Fibroblast of skin of left biceps (primary cell): ENCODE results near the gene SDE2.
"Not testable (repeated sequence)": the region's sequence is repeated elsewhere in the genome, so short reads cannot be mapped to it uniquely, and the experiment has no call there.

Experiments used
- DNase-seq, 2 experiments: peaks; one replicate each; pipeline ENCODE4 v3.0.0-alpha.2; 2013; ENCODE audit warnings: low read depth in 2 of 2

SDE2 gene

GRCh38 chr1:225999227-225999911, at the start of gene SDE2:
Gene SDE2, minus strand, starts transcription at chr1:225999343. Its CDS starts 31 bp downstream, at chr1:225999312.
- peak; percentile 96 to 97 for DNase-seq

DNA sequence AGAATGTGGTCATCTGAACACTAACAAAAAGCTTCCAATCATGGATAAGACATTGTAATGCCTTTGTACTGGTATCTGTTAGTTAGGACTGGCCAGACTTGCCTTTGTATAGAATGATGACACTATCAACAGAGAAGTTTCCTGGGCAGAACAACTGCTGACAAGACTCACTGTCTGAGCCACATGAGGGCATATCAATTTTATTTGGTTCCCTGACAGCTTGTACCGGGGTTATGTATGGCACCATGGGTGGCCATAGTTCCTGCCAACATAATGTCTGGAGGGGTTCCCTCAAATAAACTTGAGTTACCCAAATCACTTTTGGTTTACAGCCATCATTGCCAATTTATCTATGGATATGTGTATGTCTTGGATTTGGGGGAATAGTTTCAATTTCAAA, 49.7 kb upstream of the SDE2 start:
- DNase-seq, result no peak

- DNase-seq, result no peak
Observed at GRCh38 chr1:226047495-226047894, 48.4 kb upstream of the SDE2 start.

DNA sequence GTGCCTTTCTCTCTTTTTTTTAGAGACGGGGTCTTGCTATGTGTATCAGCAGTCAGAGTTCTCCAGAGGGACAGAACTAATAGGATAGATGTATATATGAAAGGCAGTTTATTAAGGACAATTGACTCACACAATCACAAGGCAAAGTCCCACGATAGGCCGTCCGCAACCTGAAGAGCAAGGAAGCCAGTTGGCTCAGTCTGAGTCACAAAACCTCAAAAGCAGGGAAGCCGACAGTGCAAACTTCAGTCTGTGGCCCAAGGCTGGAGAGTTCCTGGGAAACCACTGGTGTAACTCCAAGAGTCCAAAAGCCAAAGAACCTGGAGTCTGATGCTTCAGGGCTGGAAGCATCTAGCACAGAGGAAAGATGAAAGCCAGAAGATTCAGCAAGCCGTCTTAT, 47.1 kb upstream of the SDE2 start:
- DNase-seq, result no peak

DNA sequence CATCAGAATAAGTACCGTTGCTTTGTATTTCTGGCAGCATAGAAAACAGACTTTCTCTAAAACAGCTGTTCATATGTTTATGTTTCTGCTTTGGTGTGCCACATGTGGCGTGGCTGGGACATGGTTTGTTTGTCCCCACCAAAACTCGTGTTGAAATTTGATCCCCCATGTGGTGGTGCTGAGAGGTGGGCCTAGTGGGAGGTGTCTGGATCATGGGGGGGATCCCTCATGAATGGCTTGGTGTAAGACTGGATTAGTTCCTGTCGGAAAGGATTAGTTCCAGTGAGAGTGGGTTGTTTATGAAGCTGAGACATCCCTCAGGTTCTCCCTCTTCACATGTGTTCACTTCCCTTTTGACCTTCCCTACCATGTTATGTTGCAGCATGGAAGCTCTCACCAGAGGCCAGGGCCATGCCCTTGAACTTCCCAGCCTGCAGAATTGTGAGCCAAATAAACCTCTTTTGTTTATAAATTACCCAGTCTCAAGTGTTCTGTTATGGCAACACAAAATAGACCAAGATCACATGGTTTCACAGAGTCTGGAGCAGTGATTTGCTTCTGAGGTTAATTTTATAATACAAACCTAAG, 45.5 kb upstream of the SDE2 start:
- no peak for DNase-seq

DNA sequence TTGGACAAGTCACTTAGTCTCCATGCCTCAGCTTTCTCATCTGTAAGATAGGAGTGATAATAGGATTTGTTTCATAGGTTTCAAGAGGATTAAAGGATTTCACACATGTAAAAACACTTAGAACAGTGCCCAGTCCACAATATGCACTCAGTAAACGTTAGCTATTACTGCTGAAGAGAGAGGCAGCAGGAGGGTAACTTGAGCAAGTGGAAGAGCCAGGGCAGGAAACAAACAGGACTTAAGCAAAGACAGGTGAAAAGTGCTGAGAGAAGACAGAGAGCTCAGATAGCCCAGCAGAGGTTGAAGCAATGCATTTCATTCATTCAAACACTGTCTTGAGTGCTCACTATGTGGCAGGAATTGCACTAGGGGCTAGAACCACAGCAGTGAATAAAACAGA, 42.3 kb upstream of the SDE2 start:
- DNase-seq, result no peak

GRCh38 chr1:226038661-226039060, 39.5 kb upstream of the SDE2 start:
- no peak for DNase-seq

DNA sequence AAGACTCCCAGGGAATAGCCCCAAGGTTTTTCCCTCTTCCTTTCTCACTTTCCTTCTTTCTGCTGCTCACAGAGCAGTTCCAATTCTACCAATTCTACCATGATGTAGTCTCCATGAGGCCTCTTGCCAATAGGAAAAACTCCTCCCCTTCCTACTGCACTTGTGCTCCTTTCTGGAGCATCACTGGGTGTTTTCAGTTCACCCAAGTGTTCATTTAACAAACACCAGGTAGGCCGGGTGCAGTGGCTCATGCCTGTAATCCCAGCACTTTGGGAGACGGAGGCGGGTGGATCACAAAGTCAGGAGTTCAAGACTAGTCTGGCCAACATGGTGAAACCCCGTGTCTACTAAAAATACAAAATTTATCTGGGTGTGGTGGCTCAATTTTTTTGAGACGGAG, 36.8 kb upstream of the SDE2 start:
- DNase-seq, result no peak

- DNase-seq, result peak; percentile 74 to 77
Observed at GRCh38 chr1:226034482-226034881, 35.3 kb upstream of the SDE2 start.

DNA sequence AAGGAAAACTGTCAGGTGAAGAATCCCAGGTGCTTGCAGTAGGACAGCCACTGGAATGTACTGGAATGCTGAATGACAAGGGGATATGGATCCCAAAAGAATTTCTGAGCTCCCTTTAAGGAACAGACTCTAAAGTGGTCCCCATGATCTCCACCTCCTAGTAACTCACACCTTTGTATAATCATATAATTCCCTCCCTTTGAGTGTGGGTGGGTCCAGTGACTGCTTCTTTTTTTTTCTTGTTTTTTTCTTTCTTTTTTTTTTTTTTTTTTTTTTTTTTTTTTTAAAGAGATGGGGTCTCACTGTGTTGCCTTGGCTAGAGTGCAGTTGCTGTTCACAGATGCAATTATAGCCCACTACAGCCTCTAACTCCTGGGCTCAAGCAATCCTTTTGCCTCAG, 34.8 kb upstream of the SDE2 start:
- no peak for DNase-seq

DNA sequence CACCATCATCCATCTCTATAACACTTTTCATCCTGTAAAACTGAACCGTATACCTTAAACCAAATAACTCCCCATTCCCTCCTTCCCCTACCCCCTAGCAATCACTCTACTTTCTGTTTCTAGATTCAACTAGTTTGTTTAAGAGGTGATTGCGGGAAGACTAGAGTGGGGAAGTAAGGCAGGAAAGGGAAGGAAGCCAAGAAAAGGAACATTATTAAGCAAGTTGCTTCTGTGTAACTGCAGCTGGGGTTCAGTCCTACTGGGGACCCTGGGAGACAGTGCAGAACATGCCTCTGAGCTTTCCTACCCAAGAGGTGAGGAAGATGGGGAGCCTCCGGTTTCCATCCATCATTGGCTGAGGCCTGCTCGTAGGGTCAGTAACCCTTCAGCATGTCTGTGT, 34.4 kb upstream of the SDE2 start:
- no peak for DNase-seq

DNA sequence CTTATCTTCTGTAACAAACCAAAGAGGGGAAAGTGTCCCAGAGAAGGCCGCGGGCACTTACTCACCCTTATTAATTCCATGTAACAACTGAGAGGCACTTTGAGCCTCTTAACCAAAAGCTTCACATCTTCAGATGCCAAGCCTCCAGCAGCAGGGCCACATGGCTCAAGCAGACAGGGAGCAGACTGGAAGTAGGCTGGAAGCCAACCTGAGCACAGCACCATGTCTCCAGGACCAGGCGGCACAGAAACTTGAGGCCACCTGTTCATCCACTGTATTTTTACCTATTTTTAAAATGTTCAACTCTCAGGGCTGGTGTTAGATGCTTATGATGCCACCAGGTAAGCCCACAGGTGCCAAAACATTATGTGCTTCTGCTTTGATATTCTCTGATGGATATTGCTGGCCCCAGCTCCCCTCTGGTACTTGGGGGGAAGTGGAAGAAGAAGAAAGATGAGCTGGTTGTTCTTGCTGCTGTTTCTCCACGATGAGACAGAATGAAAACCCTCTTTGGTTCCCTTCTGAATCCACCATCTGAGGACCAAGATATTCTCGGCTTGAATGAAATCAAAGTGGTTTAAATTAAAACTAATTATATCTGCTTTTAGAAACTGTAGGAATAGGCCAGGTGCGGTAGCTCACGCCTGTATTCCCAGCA, 30.6 kb upstream of the SDE2 start:
- DNase-seq, result no peak

- no peak for DNase-seq
Observed at GRCh38 chr1:226029093-226029496, 30.0 kb upstream of the SDE2 start.

DNA sequence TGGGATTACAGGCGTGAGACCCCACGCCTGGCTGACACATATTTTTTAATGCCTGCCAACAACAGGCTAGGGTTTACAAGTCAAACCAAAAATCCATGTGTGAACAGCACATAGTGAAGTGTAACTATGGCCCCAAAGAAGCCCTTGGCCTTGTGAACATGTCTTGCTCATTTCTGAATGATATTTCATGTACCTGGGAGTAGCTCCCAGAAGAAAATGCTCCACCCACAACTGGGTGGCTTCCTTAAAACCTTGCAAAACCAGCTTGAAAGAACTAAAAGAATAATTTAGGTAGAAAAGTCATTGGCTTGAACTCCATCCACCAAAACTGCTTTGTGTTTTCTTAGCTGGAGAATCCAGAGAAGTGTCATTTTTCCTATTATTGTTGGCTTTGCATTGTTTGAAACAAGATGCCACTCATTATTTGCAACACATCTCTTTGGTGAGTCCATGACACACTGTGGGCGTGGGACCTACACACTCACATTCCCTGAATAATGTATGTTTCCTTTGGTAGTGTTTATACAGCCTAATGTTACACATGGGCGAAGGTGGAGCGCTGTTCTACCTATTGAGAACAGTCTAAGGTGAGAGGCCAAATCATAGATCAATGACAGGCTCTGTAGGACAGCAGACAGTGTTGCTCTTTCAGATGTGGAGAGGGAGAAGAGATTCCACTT, 28.5 kb upstream of the SDE2 start:
- no peak for DNase-seq

DNA sequence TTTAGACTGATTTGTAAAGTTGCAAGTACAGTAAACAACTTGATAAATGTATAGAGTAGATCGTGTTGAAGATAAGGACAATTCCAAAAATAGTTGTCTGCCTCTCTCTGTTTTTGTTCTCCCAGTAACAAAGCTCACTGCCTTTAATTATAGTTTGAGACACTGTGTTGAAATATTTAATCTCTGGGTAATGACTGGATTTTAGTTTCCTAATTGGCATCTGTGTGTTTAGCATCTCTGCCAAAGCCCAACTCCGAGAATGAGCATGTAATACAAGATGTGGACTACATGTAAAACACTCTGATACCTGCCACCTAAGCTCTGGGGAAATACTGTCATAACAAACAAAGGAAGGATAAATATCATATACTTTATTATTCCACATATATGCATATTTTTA, 27.7 kb upstream of the SDE2 start:
- no peak for DNase-seq

- no peak for DNase-seq
Observed at GRCh38 chr1:226023735-226024134, 24.6 kb upstream of the SDE2 start.

- no peak for DNase-seq
Observed at GRCh38 chr1:226021801-226022200, 22.7 kb upstream of the SDE2 start.

DNA sequence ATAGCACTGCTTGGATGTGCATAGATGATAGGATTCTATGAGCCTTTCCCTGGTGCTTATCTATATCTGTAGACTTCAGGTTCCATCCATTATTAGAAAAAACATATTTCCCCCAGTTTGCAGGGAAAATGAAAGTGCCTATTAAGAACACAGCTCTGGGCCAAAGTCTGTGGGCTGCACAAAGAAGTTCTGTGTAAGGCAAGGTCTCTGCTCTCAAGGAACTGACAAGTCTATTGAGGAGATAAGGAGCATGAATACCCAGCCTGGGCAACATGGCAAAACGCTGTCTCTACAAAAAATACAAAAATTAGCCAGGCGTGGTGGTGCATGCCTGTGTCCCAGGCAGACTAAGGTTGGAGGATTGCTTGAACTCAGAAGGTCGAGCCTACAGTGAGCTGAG, 22.3 kb upstream of the SDE2 start:
- DNase-seq, result no peak

DNA sequence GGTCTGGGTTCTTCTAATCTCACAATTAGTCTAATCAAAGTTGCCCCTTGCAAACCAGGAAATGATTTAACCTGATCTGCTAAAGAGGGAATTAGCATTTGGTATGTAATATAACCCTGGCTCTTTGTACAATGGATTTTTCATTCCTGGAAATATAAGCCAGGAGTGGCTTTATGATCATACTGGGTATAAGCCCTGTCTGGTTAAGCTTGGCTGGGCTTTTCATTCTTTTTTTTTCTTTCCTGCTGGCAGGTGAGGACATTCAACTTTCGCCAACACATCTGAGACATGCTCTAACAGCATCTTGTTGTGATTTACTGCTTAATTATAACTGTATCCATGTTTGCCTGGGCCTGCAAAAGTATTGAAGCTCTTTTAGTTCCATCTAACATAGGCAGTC, 20.4 kb upstream of the SDE2 start:
- DNase-seq, result no peak

- DNase-seq, result no peak
Observed at GRCh38 chr1:226017070-226017469, 17.9 kb upstream of the SDE2 start.

- no peak for DNase-seq
Observed at GRCh38 chr1:226009650-226010044, 10.5 kb upstream of the SDE2 start.

DNA sequence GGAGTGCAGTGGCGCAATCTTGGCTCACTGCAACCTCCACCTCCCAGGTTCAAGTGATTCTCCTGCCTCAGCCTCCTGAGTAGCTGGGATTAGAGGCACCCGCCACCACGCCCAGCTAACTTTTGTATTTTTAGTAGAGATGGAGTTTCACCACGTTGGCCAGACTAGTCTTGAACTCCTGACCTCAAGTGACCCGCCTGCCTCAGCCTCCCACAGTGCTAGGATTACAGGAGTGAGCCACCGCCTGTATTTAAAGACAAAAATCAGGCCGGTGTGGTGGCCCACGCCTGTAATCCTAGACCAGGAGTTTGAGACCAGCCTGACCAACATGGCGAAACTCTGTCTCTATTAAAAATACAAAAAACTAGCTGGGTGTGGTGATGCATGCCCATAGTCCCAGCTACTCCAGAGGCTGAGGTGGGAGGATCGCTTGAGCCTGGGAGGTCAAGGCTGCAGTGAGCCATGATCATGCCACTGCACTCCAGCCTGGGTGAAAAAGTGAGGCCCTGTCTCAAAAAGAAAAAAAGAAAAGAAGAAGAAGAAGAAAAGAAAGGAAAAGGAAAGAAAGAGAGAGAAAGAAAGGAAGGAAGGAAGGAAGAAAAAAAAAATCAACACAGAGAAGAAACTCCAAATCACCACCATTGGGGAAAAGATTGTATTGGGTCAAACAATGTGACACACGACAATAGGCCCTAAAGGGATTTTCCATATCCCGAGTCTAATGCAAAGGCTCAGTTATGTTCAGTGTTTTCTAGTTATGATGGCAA, 8.2 kb upstream of the SDE2 start:
- not testable (repeated sequence) for DNase-seq
